ENCODE data around the gene NIPBL.

NIPBL gene

GRCh38 chr5:36879274-36880033, 2.9 kb downstream of the NIPBL start:
- no peak for TF ChIP-seq CTCF (conservative IDR thresholded peaks at IDR 0.05; ENCODE audit: low read depth, low read length)
- H3K4me3 ChIP-seq (ENCODE audit: low read length) = peak overlapping the region; percentile 96
- no peak for DNase-seq (ENCODE audit: low read depth)

- no peak for DNase-seq (ENCODE audit: low read depth)
- H3K4me3 ChIP-seq (ENCODE audit: low read length) = no peak overlapping the region
- no peak for TF ChIP-seq CTCF (conservative IDR thresholded peaks at IDR 0.05; ENCODE audit: low read depth, low read length)
Measured at GRCh38 chr5:36880761-36881160, 4.2 kb downstream of the NIPBL start.

DNA sequence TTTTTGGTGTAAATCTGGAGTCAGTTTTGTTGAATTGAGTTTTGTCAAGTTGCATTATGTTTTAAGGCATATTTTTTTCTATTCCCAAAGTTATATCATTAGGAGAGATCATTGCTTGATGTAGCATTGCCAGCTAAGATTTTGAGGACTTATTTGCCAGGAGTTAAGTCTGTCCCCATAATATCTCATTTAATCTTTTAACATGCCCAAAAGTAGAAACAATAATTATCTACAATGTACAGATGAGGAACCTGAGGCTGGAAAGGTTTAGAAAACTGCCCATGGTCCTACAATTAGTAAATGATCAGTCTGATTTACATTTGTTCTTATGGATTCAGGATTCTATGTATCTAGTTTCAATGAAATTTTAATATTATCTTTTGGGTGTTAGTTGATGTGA, 4.7 kb downstream of the NIPBL start:
- no peak for DNase-seq (ENCODE audit: low read depth)

GRCh38 chr5:36881807-36882206, 5.2 kb downstream of the NIPBL start:
- no peak for DNase-seq (ENCODE audit: low read depth)
- no peak overlapping the region for H3K4me3 ChIP-seq (ENCODE audit: low read length)
- no peak for TF ChIP-seq CTCF (conservative IDR thresholded peaks at IDR 0.05; ENCODE audit: low read depth, low read length)

More for the DNA sequence above, 4.7 kb downstream of the NIPBL start:
- TF ChIP-seq CTCF (conservative IDR thresholded peaks at IDR 0.05; ENCODE audit: low read depth, low read length) = no peak
- no peak overlapping the region for H3K4me3 ChIP-seq (ENCODE audit: low read length)

DNA sequence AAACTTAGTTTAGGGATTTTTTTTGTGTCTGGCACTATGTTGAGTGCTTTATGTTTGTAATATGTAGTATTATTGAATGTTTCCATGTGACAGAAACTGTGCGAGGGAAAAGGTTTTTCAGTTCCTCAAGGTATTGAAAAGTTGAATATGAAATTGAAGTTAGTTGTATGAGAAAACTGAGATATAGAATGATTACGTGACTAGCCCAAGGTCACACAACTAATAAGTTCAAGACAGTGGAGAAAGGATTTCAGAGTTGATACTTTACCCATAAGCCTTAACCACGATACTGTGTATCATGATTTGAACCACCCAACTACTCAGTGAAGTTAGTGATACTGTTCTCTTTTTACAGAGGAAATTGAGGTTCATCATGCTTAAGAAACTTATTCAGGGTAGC, 5.7 kb downstream of the NIPBL start:
- no peak overlapping the region for H3K4me3 ChIP-seq (ENCODE audit: low read length)
- TF ChIP-seq CTCF (conservative IDR thresholded peaks at IDR 0.05; ENCODE audit: low read depth, low read length) = no peak
- no peak for DNase-seq (ENCODE audit: low read depth)

GRCh38 chr5:36883894-36884462, 7.4 kb downstream of the NIPBL start:
- DNase-seq (ENCODE audit: low read depth) = no peak
- no peak overlapping the region for H3K4me3 ChIP-seq (ENCODE audit: low read length)
- TF ChIP-seq CTCF (conservative IDR thresholded peaks at IDR 0.05; ENCODE audit: low read depth, low read length) = no peak

- no peak overlapping the region for H3K4me3 ChIP-seq (ENCODE audit: low read length)
- TF ChIP-seq CTCF (conservative IDR thresholded peaks at IDR 0.05; ENCODE audit: low read depth, low read length) = no peak
- DNase-seq (ENCODE audit: low read depth) = no peak
Measured at GRCh38 chr5:36885149-36885548, 8.6 kb downstream of the NIPBL start.
